Measurements from ENCODE around the gene SLC38A4.

Gene SLC38A4

DNA sequence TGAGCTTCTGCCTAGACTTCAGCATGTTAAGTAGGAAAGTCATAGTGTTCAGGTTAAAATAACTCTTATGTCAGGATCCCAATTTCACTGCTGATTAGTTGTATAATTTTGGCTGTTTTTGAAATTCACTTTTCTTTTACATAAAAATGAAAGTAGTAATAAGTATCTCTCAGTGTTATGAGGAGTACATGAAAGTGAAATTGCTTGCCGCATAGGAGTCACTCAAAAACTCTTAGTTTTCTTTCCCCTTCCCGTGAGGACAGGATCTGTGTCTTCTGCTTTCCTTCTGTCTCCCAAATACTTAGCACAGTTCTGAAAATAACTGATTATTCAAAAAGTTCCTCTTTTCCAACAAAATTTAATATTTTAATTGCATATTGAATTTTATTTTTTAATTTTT is 100.5 kb downstream of the SLC38A4 start:
- no peak overlapping the region for H3K9ac ChIP-seq
- no peaks in the 10 kb centered on the region for H4K20me1 ChIP-seq
- no peak overlapping the region for H3K4me2 ChIP-seq
- H3K4me3 ChIP-seq, result no peak overlapping the region
- H3K36me3 ChIP-seq, result no peaks in the 10 kb centered on the region
- peaks cover 6 to 23% (median 14%) of the 10 kb centered on the region in 11 experiments; a peak in 20 of 22 replicates for H3K9me3 ChIP-seq (replicated peaks in 1 of 11)
- 0 out of 20 replicates have a peak, but pooled peaks cover 0 to 3% (median 0%) of the 10 kb centered on the region in 10 experiments for H3K4me1 ChIP-seq
- H3K27me3 ChIP-seq, result no peaks in the 10 kb centered on the region
- no peak overlapping the region for H3K27ac ChIP-seq
- TF ChIP-seq Cebpa-rat (IDR thresholded peaks at IDR 0.05), result no peak

- no peak for TF ChIP-seq Cebpa-rat (IDR thresholded peaks at IDR 0.05)
- Histone ChIP-seq H3K4me2 (no peak overlapping the region), H3K9me3 (replicated peaks in 1 of 11) (peaks cover 6 to 22% (median 12%) of the 10 kb centered on the region in 11 experiments; a peak in 20 of 22 replicates), H3K27ac (no peak overlapping the region), H3K9ac (no peak overlapping the region), H4K20me1 (no peaks in the 10 kb centered on the region), H3K4me1 (0 out of 20 replicates have a peak, but pooled peaks cover 0 to 3% (median 0%) of the 10 kb centered on the region in 10 experiments), H3K36me3 (no peaks in the 10 kb centered on the region), H3K4me3 (no peak overlapping the region), H3K27me3 (no peaks in the 10 kb centered on the region)
Measured at GRCh38 chr12:46723629-46724419, 102.0 kb downstream of the SLC38A4 start.

- H3K4me1 ChIP-seq, result 0 out of 20 replicates have a peak, but pooled peaks cover 0 to 3% (median 0%) of the 10 kb centered on the region in 10 experiments
- no peak overlapping the region for H3K4me3 ChIP-seq
- no peak overlapping the region for H3K4me2 ChIP-seq
- no peaks in the 10 kb centered on the region for H3K27me3 ChIP-seq
- no peak for TF ChIP-seq Cebpa-rat (IDR thresholded peaks at IDR 0.05)
- no peaks in the 10 kb centered on the region for H3K36me3 ChIP-seq
- H3K9ac ChIP-seq, result no peak overlapping the region
- H4K20me1 ChIP-seq, result no peaks in the 10 kb centered on the region
- peaks cover 6 to 11% (median 9%) of the 10 kb centered on the region in 11 experiments; a peak in 20 of 22 replicates for H3K9me3 ChIP-seq (replicated peaks in 1 of 11)
- no peak overlapping the region for H3K27ac ChIP-seq
Measured at GRCh38 chr12:46722394-46723185, 103.2 kb downstream of the SLC38A4 start.

GRCh38 chr12:46718495-46718894 is 107.3 kb downstream of the SLC38A4 start:
- no peak overlapping the region for H3K27ac ChIP-seq
- H3K4me2 ChIP-seq, result no peak overlapping the region
- peaks cover 0 to 4% (median 0%) of the 10 kb centered on the region in 11 experiments; a peak in 2 of 22 replicates for H3K9me3 ChIP-seq (replicated peaks in 1 of 11)
- H4K20me1 ChIP-seq, result no peaks in the 10 kb centered on the region
- no peak overlapping the region for H3K9ac ChIP-seq
- no peaks in the 10 kb centered on the region for H3K36me3 ChIP-seq
- no peak for TF ChIP-seq Cebpa-rat (IDR thresholded peaks at IDR 0.05)
- no peak overlapping the region for H3K4me3 ChIP-seq
- H3K27me3 ChIP-seq, result no peaks in the 10 kb centered on the region
- no peaks in the 10 kb centered on the region for H3K4me1 ChIP-seq

- H3K4me3 ChIP-seq, result no peak overlapping the region
- H3K27ac ChIP-seq, result no peak overlapping the region
- no peaks in the 10 kb centered on the region for H3K36me3 ChIP-seq
- H3K4me1 ChIP-seq, result no peaks in the 10 kb centered on the region
- no peaks in the 10 kb centered on the region for H4K20me1 ChIP-seq
- TF ChIP-seq Cebpa-rat (IDR thresholded peaks at IDR 0.05), result no peak
- H3K9ac ChIP-seq, result no peak overlapping the region
- peaks cover 0 to 4% (median 0%) of the 10 kb centered on the region in 11 experiments; a peak in 2 of 22 replicates for H3K9me3 ChIP-seq (replicated peaks in 1 of 11)
- no peaks in the 10 kb centered on the region for H3K27me3 ChIP-seq
- H3K4me2 ChIP-seq, result no peak overlapping the region
Measured at GRCh38 chr12:46717868-46718267, 107.9 kb downstream of the SLC38A4 start.

GRCh38 chr12:46717159-46717558 is 108.6 kb downstream of the SLC38A4 start:
- Histone ChIP-seq H3K4me3 (no peak overlapping the region), H3K4me2 (no peak overlapping the region), H3K9ac (no peak overlapping the region), H3K4me1 (no peaks in the 10 kb centered on the region), H3K9me3 (replicated peaks in 1 of 11) (peaks cover 0 to 4% (median 0%) of the 10 kb centered on the region in 11 experiments; a peak in 2 of 22 replicates), H3K27me3 (no peaks in the 10 kb centered on the region), H3K36me3 (no peaks in the 10 kb centered on the region), H4K20me1 (no peaks in the 10 kb centered on the region), H3K27ac (no peak overlapping the region)
- no peak for TF ChIP-seq Cebpa-rat (IDR thresholded peaks at IDR 0.05)
